Measurements from ENCODE around the gene SLC39A13. TPM values are rescaled to one million over a fixed set of nuclear protein-coding genes. Genes with fewer than 3 reads are reported as not detected.

SLC39A13 gene
- total RNA-seq, 1 experiment from 2014 or later: 50.2 TPM

DNA sequence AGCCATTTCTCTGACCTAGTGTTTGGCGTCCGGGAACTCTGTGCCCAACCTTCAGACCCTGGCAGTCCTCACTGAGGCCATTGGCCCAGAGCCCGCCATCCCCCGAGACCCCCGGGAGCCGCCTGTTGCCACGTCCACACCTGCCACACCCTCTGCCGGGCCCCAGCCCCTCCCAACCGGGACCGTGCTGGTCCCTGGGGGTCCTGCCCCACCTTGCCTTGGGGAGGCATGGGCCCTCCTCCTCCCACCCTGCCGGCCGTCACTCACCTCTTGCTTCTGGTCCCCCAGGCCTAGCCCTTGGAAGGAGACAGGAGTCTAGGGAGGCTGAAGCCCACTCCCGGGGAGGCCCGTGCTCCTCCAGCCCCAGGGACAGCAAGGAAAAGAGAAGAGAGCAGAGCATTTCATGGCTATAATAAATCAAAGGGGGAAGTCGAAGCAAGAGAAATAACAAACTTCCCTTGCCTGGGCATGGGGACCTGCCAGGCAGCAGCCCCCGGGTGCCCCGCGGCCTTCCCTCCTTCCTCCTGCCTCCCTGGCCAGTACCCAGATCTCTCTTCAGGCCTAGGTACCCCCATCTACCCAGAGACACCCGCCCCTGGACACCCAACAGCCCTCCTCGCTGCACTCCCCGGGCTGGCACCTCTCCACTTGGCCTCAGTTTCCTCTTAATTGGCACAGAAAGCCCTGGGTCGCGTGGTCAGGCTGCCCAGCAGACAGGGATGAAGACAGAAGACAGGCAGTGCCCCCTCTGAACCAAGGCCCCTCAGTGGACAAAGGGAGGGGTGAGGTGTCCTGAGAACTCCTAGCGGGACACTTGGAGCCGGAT, 13.0 kb upstream of the SLC39A13 start:
- Histone ChIP-seq H3K4me3 (ENCODE audit: low read depth in 2 of 2, low read length in 2 of 2) (no peak overlapping the region), H3K27ac (ENCODE audit: low read length) (no peak overlapping the region), H3K27me3 (ENCODE audit: control insufficient read depth, insufficient read depth, low read length) (no peaks in the 10 kb centered on the region), H3K9me3 (ENCODE audit: control insufficient read depth, insufficient read depth, low read depth, low read length) (no peaks in the 10 kb centered on the region), H3K4me1 (ENCODE audit: control insufficient read depth, insufficient read depth, low read length) (peaks cover under 1% of the 10 kb centered on the region), H3K36me3 (ENCODE audit: control insufficient read depth, insufficient read depth, low read length) (no peaks in the 10 kb centered on the region)
- no peak for ATAC-seq
- TF ChIP-seq, protein P1, sequence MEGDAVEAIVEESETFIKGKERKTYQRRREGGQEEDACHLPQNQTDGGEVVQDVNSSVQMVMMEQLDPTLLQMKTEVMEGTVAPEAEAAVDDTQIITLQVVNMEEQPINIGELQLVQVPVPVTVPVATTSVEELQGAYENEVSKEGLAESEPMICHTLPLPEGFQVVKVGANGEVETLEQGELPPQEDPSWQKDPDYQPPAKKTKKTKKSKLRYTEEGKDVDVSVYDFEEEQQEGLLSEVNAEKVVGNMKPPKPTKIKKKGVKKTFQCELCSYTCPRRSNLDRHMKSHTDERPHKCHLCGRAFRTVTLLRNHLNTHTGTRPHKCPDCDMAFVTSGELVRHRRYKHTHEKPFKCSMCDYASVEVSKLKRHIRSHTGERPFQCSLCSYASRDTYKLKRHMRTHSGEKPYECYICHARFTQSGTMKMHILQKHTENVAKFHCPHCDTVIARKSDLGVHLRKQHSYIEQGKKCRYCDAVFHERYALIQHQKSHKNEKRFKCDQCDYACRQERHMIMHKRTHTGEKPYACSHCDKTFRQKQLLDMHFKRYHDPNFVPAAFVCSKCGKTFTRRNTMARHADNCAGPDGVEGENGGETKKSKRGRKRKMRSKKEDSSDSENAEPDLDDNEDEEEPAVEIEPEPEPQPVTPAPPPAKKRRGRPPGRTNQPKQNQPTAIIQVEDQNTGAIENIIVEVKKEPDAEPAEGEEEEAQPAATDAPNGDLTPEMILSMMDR (IDR thresholded peaks at IDR 0.05): no peak
- no peak for TF ChIP-seq TCF7L2 (IDR thresholded peaks at IDR 0.05; ENCODE audit: low read depth, low read length)
- no peak for TF ChIP-seq POLR2AphosphoS5 (IDR thresholded peaks at IDR 0.05; ENCODE audit: low read depth, low read length)
- TF ChIP-seq, protein P2, sequence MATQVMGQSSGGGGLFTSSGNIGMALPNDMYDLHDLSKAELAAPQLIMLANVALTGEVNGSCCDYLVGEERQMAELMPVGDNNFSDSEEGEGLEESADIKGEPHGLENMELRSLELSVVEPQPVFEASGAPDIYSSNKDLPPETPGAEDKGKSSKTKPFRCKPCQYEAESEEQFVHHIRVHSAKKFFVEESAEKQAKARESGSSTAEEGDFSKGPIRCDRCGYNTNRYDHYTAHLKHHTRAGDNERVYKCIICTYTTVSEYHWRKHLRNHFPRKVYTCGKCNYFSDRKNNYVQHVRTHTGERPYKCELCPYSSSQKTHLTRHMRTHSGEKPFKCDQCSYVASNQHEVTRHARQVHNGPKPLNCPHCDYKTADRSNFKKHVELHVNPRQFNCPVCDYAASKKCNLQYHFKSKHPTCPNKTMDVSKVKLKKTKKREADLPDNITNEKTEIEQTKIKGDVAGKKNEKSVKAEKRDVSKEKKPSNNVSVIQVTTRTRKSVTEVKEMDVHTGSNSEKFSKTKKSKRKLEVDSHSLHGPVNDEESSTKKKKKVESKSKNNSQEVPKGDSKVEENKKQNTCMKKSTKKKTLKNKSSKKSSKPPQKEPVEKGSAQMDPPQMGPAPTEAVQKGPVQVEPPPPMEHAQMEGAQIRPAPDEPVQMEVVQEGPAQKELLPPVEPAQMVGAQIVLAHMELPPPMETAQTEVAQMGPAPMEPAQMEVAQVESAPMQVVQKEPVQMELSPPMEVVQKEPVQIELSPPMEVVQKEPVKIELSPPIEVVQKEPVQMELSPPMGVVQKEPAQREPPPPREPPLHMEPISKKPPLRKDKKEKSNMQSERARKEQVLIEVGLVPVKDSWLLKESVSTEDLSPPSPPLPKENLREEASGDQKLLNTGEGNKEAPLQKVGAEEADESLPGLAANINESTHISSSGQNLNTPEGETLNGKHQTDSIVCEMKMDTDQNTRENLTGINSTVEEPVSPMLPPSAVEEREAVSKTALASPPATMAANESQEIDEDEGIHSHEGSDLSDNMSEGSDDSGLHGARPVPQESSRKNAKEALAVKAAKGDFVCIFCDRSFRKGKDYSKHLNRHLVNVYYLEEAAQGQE (IDR thresholded peaks at IDR 0.05; ENCODE audit: insufficient read depth in 1 of 2, low read depth in 2 of 2, low read length in 1 of 2): no peak
- no peak for TF ChIP-seq SIN3A (IDR thresholded peaks at IDR 0.05; ENCODE audit: borderline replicate concordance, insufficient read depth, low read depth, low read length)
- in situ Hi-C loops (cut with HindIII; ENCODE audit: low pct_unique_long_range_greater_than_20kb, low sequenced_read_pairs) (no loop called here), intact Hi-C loops (cut with micrococcal nuclease; ENCODE audit: unreplicated experiment) (no loop called here)
- DNase-seq (ENCODE audit: low read depth, low spot score): no peak
- ChIA-PET CTCF (no interaction called here), POLR2A (no interaction called here)
- no TSS peak for BruUV-seq (replicated peaks)

DNA sequence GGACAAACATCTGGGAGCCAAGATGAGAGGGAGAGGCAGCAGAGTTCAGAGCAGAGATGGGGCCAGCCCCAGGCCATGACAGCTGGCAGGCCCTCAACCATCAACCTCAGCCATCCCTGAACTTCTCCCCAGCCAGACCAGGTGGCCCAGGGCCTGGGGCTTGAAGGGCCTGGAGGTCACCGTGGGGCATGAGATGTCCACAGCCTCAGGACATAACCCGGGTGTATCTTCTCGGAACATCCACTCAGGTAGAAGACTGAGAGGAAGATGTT, 12.4 kb upstream of the SLC39A13 start:
- no peak for DNase-seq (ENCODE audit: low read depth, low spot score)
- in situ Hi-C loops (cut with HindIII; ENCODE audit: low pct_unique_long_range_greater_than_20kb, low sequenced_read_pairs): no loop called here
- no peak overlapping the region for H3K4me3 ChIP-seq (ENCODE audit: low read depth in 2 of 2, low read length in 2 of 2)
- no peak for ATAC-seq
- H3K27ac ChIP-seq (ENCODE audit: low read length): no peak overlapping the region
- TF ChIP-seq, protein P1 (IDR thresholded peaks at IDR 0.05): no peak
- TF ChIP-seq TCF7L2 (IDR thresholded peaks at IDR 0.05; ENCODE audit: low read depth, low read length): no peak
- TF ChIP-seq, protein P2 (IDR thresholded peaks at IDR 0.05; ENCODE audit: insufficient read depth in 1 of 2, low read depth in 2 of 2, low read length in 1 of 2): no peak
- CTCF ChIA-PET: no interaction called here
- POLR2A ChIA-PET: no interaction called here
- H3K9me3 ChIP-seq (ENCODE audit: control insufficient read depth, insufficient read depth, low read depth, low read length): no peaks in the 10 kb centered on the region
- BruUV-seq (replicated peaks): no TSS peak
- H3K27me3 ChIP-seq (ENCODE audit: control insufficient read depth, insufficient read depth, low read length): no peaks in the 10 kb centered on the region
- intact Hi-C loops (cut with micrococcal nuclease; ENCODE audit: unreplicated experiment): no loop called here
- H3K4me1 ChIP-seq (ENCODE audit: control insufficient read depth, insufficient read depth, low read length): peaks cover 5% of the 10 kb centered on the region
- no peaks in the 10 kb centered on the region for H3K36me3 ChIP-seq (ENCODE audit: control insufficient read depth, insufficient read depth, low read length)
